DMS114 treated with DMSO at 0.1 percent for 48 hours (cell line): ENCODE results near the gene OR51I2.

Source experiments
- DNase-seq: peaks from one replicate; lab custom pipeline; 2025; ENCODE audit not compliant: unreplicated experiment; lab: John Stamatoyannopoulos, UW

The OR51I2 gene

GRCh38 chr11:5505363-5506048 is 56.4 kb downstream of the OR51I2 start:
- DNase-seq, result no peak
